Retina (tissue), 1 donor: ENCODE data around the gene OR10H4.
A peak's percentile ranks its signal among the peaks of the same experiment; 100 is the strongest.
"Not testable (repeated sequence)": the region's sequence is repeated elsewhere in the genome, so short reads cannot be mapped to it uniquely, and the experiment has no call there.

ENCODE experiments used
- DNase-seq: peaks from one replicate; pipeline ENCODE4 v3.0.0-alpha.2; 2016

Gene OR10H4

GRCh38 chr19:15948223-15949058 lies at the start of gene OR10H4:
OR10H4 (plus strand) TSS chr19:15949008; CDS start chr19:15949008, 0 bp downstream.
- DNase-seq: no peak

GRCh38 chr19:15899561-15899960 lies 49.2 kb upstream of the OR10H4 start:
- peak; percentile 11 for DNase-seq

GRCh38 chr19:15900032-15900431 lies 48.8 kb upstream of the OR10H4 start:
- DNase-seq: not testable (repeated sequence)

- DNase-seq: no peak
Measured at GRCh38 chr19:15900504-15900903, 48.3 kb upstream of the OR10H4 start.

GRCh38 chr19:15902254-15902653 lies 46.6 kb upstream of the OR10H4 start:
- DNase-seq: no peak

- DNase-seq: not testable (repeated sequence)
Measured at GRCh38 chr19:15902898-15903297, 45.9 kb upstream of the OR10H4 start.

- no peak for DNase-seq
Measured at GRCh38 chr19:15905026-15905425, 43.8 kb upstream of the OR10H4 start.

- peak; percentile 47 for DNase-seq
Measured at GRCh38 chr19:15911599-15912235, 37.1 kb upstream of the OR10H4 start.

GRCh38 chr19:15913384-15913783 lies 35.4 kb upstream of the OR10H4 start:
- DNase-seq: no peak

- DNase-seq: no peak
Measured at GRCh38 chr19:15913830-15914229, 35.0 kb upstream of the OR10H4 start.

- DNase-seq: no peak
Measured at GRCh38 chr19:15915109-15915508, 33.7 kb upstream of the OR10H4 start.

- DNase-seq: no peak
Measured at GRCh38 chr19:15919243-15919642, 29.6 kb upstream of the OR10H4 start.

GRCh38 chr19:15922021-15922420 lies 26.8 kb upstream of the OR10H4 start:
- no peak for DNase-seq

GRCh38 chr19:15923702-15924101 lies 25.1 kb upstream of the OR10H4 start:
- DNase-seq: no peak

- no peak for DNase-seq
Measured at GRCh38 chr19:15926484-15926883, 22.3 kb upstream of the OR10H4 start.

- no peak for DNase-seq
Measured at GRCh38 chr19:15928321-15928720, 20.5 kb upstream of the OR10H4 start.

- not testable (repeated sequence) for DNase-seq
Measured at GRCh38 chr19:15933761-15934331, 15.0 kb upstream of the OR10H4 start.

- DNase-seq: no peak
Measured at GRCh38 chr19:15934332-15935078, 14.3 kb upstream of the OR10H4 start, which contains the start of gene CYP4F11. CYP4F11 (minus strand) TSS chr19:15934529; CDS start chr19:15934408, 121 bp downstream.

- no peak for DNase-seq
Measured at GRCh38 chr19:15935167-15935702, 13.6 kb upstream of the OR10H4 start.

GRCh38 chr19:15936173-15936572 lies 12.6 kb upstream of the OR10H4 start:
- DNase-seq: no peak

- no peak for DNase-seq
Measured at GRCh38 chr19:15936950-15937349, 11.9 kb upstream of the OR10H4 start.

GRCh38 chr19:15937771-15938170 lies 11.0 kb upstream of the OR10H4 start:
- DNase-seq: no peak

GRCh38 chr19:15944401-15944800 lies 4.4 kb upstream of the OR10H4 start:
- DNase-seq: no peak
